C4-2B (cell line): Measurements from ENCODE around the gene ACBD6.
"Not testable (repeated sequence)": the region's sequence is repeated elsewhere in the genome, so short reads cannot be mapped to it uniquely, and the experiment has no call there.

ENCODE experiments used
- H3K27ac ChIP-seq: fragments of 450-650 bp; 2 replicates; pipeline ENCODE4 v1.5.1; 2017
- CTCF ChIP-seq: fragments of 450-650 bp; conservative IDR thresholded peaks from 2 replicates; pipeline ENCODE4 v1.5.1; 2017; ENCODE audit warnings: mild to moderate bottlenecking
- ZFX ChIP-seq: fragments of 450-650 bp; IDR thresholded peaks from 2 replicates; pipeline ENCODE4 v1.6.1; 2017

ACBD6 gene

GRCh38 chr1:180412583-180412982 lies 89.8 kb downstream of the ACBD6 start:
- TF ChIP-seq CTCF (no peak), ZFX (no peak)
- H3K27ac ChIP-seq, result no peak overlapping the region

- not testable (repeated sequence) for H3K27ac ChIP-seq
Observed at GRCh38 chr1:180408128-180408527, 94.2 kb downstream of the ACBD6 start.

- H3K27ac ChIP-seq, result no peak overlapping the region
- TF ChIP-seq CTCF, result no peak
- no peak for TF ChIP-seq ZFX
Observed at GRCh38 chr1:180407051-180407450, 95.3 kb downstream of the ACBD6 start.

- no peak overlapping the region for H3K27ac ChIP-seq
Observed at GRCh38 chr1:180402551-180402950, 99.8 kb downstream of the ACBD6 start.

GRCh38 chr1:180402001-180402400 lies 100.4 kb downstream of the ACBD6 start:
- no peak overlapping the region for H3K27ac ChIP-seq
- TF ChIP-seq CTCF (no peak), ZFX (no peak)

More at GRCh38 chr1:180402551-180402950, 99.8 kb downstream of the ACBD6 start:
- TF ChIP-seq CTCF (no peak), ZFX (no peak)

GRCh38 chr1:180397175-180397574 lies 105.2 kb downstream of the ACBD6 start:
- TF ChIP-seq CTCF (no peak), ZFX (no peak)

GRCh38 chr1:180392427-180393145 lies 109.8 kb downstream of the ACBD6 start:
- TF ChIP-seq ZFX, result no peak
- no peak for TF ChIP-seq CTCF

More at GRCh38 chr1:180397175-180397574, 105.2 kb downstream of the ACBD6 start:
- no peak overlapping the region for H3K27ac ChIP-seq

GRCh38 chr1:180392020-180392419 lies 110.4 kb downstream of the ACBD6 start:
- TF ChIP-seq CTCF (no peak), ZFX (no peak)
- H3K27ac ChIP-seq, result no peak overlapping the region

More at GRCh38 chr1:180392427-180393145, 109.8 kb downstream of the ACBD6 start:
- no peak overlapping the region for H3K27ac ChIP-seq
